ENCODE measurements around the gene COPS9.

The COPS9 gene

DNA sequence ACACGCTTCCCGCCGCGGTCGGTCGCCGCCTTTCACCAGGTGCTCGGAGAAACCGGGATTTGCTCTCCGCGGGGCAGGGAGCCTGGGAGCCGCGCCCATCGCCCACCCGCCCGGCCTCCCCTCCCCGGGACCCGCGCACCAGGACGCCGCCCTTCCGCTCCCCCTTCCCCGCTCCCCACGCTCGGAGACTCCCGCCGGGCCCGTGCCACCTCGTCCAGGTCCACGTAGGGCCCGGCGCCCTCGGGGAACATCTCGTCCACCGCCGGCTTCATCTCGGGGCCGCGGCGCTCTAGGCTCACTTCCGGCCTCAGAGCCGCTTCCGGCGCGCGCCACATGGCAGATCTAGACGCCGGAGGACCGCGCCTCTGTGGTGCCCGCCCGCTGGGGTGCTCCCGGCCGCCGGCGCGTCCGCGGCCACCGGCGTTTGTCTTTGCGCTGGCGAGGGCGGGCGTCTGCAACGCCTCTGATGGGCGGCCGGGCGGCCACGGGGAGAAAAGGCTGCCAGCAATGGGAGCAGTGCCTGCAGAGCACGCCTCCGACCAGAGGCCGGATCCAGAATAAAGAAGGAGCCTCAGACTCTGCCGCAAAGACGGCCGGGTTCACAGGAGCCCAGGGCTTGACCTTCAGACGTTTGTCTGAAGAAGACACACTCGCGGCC is at the start of gene COPS9:
TSS of gene COPS9 (minus strand) at position 293 of the 658 bp plus-strand sequence. CDS start at position 272, 21 bp downstream.
- peak; percentile 86 for DNase-seq

DNA sequence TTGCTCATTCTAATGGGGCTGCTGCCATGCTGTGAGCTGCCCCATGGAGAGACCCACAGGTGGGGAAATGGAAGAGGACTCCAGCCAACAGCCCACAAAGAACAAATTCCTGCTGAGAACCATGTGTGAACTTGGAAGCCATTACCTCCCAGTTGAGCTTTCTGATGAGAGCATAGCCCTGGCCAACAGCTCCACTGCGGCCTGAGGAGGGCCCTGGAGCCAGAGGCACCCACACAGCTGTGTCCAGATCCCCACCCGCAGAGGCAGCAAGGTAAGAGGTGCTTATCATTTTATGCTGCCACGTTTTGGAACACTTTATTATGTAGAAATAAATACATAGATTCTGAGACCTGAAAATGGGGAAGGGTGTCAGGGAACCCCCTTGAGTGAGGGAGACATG is 48.6 kb upstream of the COPS9 start:
- DNase-seq = no peak

GRCh38 chr2:240183875-240184590 is 47.9 kb upstream of the COPS9 start:
- no peak for DNase-seq

- DNase-seq = no peak
Observed at GRCh38 chr2:240183006-240183874, 47.1 kb upstream of the COPS9 start.

- DNase-seq = no peak
Observed at GRCh38 chr2:240182476-240182875, 46.4 kb upstream of the COPS9 start.

- no peak for DNase-seq
Observed at GRCh38 chr2:240182001-240182400, 45.9 kb upstream of the COPS9 start.

- no peak for DNase-seq
Observed at GRCh38 chr2:240179941-240180666, 44.0 kb upstream of the COPS9 start.

GRCh38 chr2:240179186-240179815 is 43.2 kb upstream of the COPS9 start:
- DNase-seq = no peak

- DNase-seq = no peak
Observed at GRCh38 chr2:240178564-240178963, 42.5 kb upstream of the COPS9 start.

GRCh38 chr2:240174496-240174895 is 38.4 kb upstream of the COPS9 start:
- DNase-seq = no peak

DNA sequence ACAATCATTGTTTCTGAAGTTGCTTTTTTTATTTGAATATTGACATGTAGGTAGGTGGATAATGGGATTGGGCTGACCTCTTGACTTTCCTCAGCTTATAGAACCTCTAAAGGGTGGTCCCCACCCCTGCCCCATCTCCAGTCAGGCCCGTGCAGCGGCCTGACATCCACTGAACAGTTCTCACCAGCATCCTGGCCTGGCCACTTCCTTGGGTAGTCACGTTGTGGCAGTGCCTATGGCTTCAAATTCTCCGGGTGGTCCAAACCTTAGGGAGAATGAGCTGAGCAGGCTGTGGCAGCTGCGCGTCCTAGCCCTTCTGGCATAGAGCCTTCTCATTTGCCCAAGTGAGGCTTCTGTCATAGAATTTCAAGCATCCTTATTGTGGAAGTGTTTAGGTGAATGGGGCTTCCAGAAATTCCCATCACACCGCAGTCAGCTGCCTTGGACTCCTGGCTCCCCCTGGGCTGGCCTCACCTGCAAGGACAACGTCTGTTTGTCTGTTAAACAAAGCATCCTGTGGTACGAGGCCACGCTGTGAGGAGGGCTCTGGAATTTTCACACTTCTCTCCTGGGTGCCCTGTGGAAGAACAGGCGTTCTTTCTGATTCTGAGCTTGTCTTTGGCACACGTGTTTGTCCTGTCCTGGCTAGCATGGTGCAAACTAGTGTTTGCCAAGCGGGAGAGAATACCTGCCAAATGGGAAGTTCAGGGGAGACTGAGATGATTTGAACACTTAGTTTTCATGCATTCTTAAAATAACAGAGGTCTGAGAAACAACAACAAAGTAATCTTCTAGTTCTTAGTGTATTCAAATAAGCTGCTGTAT is 36.2 kb upstream of the COPS9 start:
- no peak for DNase-seq

DNA sequence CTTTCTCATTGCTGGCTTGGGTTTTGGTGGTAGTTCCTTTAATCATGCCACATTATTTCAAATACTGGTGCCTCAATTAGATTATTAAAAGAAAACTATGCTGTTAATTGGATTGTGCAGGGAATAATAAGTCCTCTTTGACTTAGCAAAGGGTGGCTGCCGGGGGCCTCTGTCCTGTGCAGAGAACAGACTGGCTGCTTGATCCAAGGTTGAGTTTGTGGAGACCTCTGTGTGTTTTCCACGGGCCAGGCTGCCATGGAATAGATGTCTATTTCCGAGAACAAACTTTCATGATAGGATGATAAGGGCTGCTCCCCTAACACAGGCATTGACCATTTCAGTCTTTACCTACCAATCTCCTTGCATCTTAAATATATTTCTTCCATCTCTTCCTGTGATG is 34.8 kb upstream of the COPS9 start:
- no peak for DNase-seq

- DNase-seq = no peak
Observed at GRCh38 chr2:240170354-240170735, 34.2 kb upstream of the COPS9 start.

GRCh38 chr2:240169486-240170353 is 33.6 kb upstream of the COPS9 start:
- DNase-seq = no peak

DNA sequence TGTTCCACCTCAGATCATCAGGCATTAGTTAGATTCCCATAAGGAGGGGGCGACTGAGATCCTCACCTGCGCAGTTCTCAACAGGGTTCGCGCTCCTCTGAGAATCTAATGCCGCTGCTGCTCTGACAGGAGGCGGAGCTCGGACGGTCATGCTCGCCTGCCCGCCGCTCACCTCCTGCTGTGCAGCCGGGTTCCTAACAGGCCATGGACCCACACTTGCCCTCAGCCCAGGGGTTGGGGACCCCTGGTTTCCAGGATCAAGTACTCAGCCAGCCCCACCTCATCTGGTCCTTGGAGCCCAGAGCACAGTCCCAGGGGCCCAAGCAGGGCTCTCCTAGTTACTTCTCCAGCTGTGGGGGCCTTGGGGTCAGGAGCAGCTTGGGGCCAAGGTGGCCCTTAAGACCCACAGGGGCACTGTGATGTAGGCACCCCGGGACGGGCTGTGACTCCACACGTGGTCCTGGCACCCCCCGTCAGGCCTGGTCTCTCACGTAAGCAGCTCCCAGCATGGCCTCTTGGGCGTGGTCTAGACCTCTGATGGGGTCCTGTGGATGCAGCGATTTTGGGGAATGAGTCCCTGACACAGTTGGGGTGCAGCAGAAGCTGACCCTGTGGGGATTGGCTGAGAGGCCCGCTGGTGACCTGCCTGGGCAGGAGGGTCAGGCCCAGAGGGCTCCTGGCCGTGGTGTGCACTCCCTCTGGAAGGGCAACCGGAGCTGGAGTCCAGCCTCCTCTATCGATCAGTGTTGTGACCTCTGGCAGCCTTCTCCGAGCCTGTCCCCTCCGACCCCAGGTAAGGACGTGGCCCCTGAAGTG is 32.6 kb upstream of the COPS9 start:
- no peak for DNase-seq

- no peak for DNase-seq
Observed at GRCh38 chr2:240168041-240168440, 31.9 kb upstream of the COPS9 start.

- no peak for DNase-seq
Observed at GRCh38 chr2:240167588-240167880, 31.4 kb upstream of the COPS9 start.

GRCh38 chr2:240166761-240167587 is 30.9 kb upstream of the COPS9 start:
- DNase-seq = no peak

- DNase-seq = no peak
Observed at GRCh38 chr2:240166191-240166590, 30.1 kb upstream of the COPS9 start.
